Measurements from ENCODE around the gene ZNF419. TPM values are rescaled to one million over a fixed set of nuclear protein-coding genes. Genes with fewer than 3 reads are reported as not detected.

Gene ZNF419
- polyA plus RNA-seq, 1 donor (not counting 4 experiments of a cell fraction or from before 2014, with no cell fraction given): 11.9 TPM

DNA sequence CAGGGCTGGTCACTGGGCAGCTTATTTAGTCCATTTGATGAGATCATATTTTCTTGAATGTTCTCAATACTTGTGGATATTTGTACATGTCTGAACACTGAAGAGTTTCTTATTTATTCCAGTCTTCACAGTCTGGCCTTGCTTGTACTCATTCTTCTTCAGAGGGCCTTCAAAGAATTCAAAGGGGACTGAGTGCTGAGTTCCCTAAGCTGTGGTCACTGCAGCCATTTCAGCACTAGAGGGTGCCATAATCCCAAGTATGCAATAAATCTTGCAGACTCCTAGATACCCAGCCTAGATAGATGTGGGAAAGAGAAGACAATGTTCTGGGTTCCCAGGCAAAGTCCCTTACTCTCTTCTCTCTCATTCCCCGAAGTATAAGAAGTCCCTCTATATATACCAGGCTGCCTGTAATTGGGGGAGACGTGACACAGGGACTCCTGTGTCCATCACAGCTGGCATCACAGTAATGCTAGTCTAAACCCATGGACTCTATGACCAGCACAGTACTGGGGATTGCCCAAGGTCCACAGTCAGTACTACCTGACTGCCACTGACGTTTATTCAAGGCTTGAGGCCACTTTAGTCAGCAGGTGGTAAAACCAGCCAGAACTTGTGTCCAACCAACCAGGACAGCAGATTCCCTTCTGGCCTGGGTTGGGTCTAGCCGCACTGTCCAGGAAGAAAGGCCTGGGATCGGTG, 21.7 kb upstream of the ZNF419 start:
- H3K9me3 ChIP-seq (ENCODE audit: control insufficient read depth, low read depth, low read length): peaks cover 4% of the 10 kb centered on the region
- dilution Hi-C loops (cut with MboI; ENCODE audit: extremely low pct_ligation_motif_present, low sequenced_read_pairs): no loop called here
- peaks cover 0 to 3% of the 10 kb centered on the region in 2 experiments for H3K36me3 ChIP-seq (ENCODE audit: control insufficient read depth in 2 of 2, extremely low read depth in 1 of 2, insufficient read depth in 2 of 2, low read length in 2 of 2)
- TF ChIP-seq, protein P1, sequence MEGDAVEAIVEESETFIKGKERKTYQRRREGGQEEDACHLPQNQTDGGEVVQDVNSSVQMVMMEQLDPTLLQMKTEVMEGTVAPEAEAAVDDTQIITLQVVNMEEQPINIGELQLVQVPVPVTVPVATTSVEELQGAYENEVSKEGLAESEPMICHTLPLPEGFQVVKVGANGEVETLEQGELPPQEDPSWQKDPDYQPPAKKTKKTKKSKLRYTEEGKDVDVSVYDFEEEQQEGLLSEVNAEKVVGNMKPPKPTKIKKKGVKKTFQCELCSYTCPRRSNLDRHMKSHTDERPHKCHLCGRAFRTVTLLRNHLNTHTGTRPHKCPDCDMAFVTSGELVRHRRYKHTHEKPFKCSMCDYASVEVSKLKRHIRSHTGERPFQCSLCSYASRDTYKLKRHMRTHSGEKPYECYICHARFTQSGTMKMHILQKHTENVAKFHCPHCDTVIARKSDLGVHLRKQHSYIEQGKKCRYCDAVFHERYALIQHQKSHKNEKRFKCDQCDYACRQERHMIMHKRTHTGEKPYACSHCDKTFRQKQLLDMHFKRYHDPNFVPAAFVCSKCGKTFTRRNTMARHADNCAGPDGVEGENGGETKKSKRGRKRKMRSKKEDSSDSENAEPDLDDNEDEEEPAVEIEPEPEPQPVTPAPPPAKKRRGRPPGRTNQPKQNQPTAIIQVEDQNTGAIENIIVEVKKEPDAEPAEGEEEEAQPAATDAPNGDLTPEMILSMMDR (optimal IDR thresholded peaks at IDR 0.05 in 1 of 3, IDR thresholded peaks at IDR 0.05 in 1 of 3, conservative IDR thresholded peaks at IDR 0.05 in 1 of 3; ENCODE audit: extremely low read depth in 1 of 3, insufficient read depth in 2 of 3, low read length in 3 of 3): peak; percentile 58 to 69 (median 69)
- TF ChIP-seq EZH2 (IDR thresholded peaks at IDR 0.05; ENCODE audit: low read length): no peak
- FAIRE-seq (peak; percentile 73), DNase-seq (ENCODE audit: low read depth, low spot score) (peak; percentile 7)
- no peaks in the 10 kb centered on the region for H3K9me1 ChIP-seq (ENCODE audit: control insufficient read depth, extremely low read depth, insufficient read depth, low read length)
- no peaks in the 10 kb centered on the region for H4K20me1 ChIP-seq (ENCODE audit: control insufficient read depth, extremely low read depth, insufficient read depth, low read length)
- no peak overlapping the region for H2AFZ ChIP-seq (ENCODE audit: control insufficient read depth, low read length)
- no peak overlapping the region for H3K27ac ChIP-seq (ENCODE audit: control insufficient read depth, insufficient read depth, low read length)
- H3K4me3 ChIP-seq (ENCODE audit: control insufficient read depth in 2 of 3, extremely low read depth in 1 of 3, insufficient read depth in 2 of 3, low read depth in 1 of 3, low read length in 3 of 3): no peak overlapping the region
- H3K79me2 ChIP-seq (ENCODE audit: control insufficient read depth, insufficient read depth, low read length): no peaks in the 10 kb centered on the region
- no peak overlapping the region for H3K4me2 ChIP-seq (ENCODE audit: control insufficient read depth, extremely low read depth, insufficient read depth, low read depth, low read length)
- H3K4me1 ChIP-seq (ENCODE audit: control insufficient read depth, extremely low read depth, insufficient read depth, low read length): no peaks in the 10 kb centered on the region
- H3K9ac ChIP-seq (ENCODE audit: control insufficient read depth, extremely low read depth, insufficient read depth, low read length): no peak overlapping the region
- H3K27me3 ChIP-seq (ENCODE audit: control insufficient read depth, extremely low read depth, insufficient read depth, low read length): no peaks in the 10 kb centered on the region

DNA sequence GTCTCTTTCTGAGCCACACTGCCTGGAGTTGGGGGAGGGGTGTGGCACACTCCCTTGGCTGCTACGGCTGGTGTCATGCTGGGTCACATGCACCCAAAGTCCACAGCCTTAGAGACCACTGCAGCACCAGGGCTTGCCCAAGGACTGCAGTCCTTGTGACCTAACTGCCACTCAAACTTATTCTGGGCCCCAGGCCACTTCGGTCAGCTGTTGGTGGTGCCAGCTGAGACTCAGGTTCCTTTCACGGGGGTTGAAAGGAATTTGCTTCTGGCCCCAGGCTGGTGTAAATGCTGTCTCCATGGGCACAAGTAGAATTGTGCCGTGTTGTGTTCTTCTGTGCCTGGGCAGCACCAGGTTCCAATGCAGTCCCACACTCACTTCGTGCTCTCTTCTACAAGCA, 21.1 kb upstream of the ZNF419 start:
- FAIRE-seq: no peak
- dilution Hi-C loops (cut with MboI; ENCODE audit: extremely low pct_ligation_motif_present, low sequenced_read_pairs): no loop called here
- DNase-seq (ENCODE audit: low read depth, low spot score): no peak
- no peaks in the 10 kb centered on the region for H3K27me3 ChIP-seq (ENCODE audit: control insufficient read depth, extremely low read depth, insufficient read depth, low read length)
- peaks cover 0 to 3% of the 10 kb centered on the region in 2 experiments for H3K36me3 ChIP-seq (ENCODE audit: control insufficient read depth in 2 of 2, extremely low read depth in 1 of 2, insufficient read depth in 2 of 2, low read length in 2 of 2)
- no peak overlapping the region for H3K27ac ChIP-seq (ENCODE audit: control insufficient read depth, insufficient read depth, low read length)
- no peak overlapping the region for H2AFZ ChIP-seq (ENCODE audit: control insufficient read depth, low read length)
- H3K9ac ChIP-seq (ENCODE audit: control insufficient read depth, extremely low read depth, insufficient read depth, low read length): no peak overlapping the region
- H3K4me2 ChIP-seq (ENCODE audit: control insufficient read depth, extremely low read depth, insufficient read depth, low read depth, low read length): no peak overlapping the region
- peaks cover 4% of the 10 kb centered on the region for H3K9me3 ChIP-seq (ENCODE audit: control insufficient read depth, low read depth, low read length)
- no peaks in the 10 kb centered on the region for H4K20me1 ChIP-seq (ENCODE audit: control insufficient read depth, extremely low read depth, insufficient read depth, low read length)
- TF ChIP-seq, protein P1 (optimal IDR thresholded peaks at IDR 0.05 in 1 of 3, IDR thresholded peaks at IDR 0.05 in 1 of 3, conservative IDR thresholded peaks at IDR 0.05 in 1 of 3; ENCODE audit: extremely low read depth in 1 of 3, insufficient read depth in 2 of 3, low read length in 3 of 3): no peak
- TF ChIP-seq EZH2 (IDR thresholded peaks at IDR 0.05; ENCODE audit: low read length): no peak
- no peaks in the 10 kb centered on the region for H3K4me1 ChIP-seq (ENCODE audit: control insufficient read depth, extremely low read depth, insufficient read depth, low read length)
- no peaks in the 10 kb centered on the region for H3K79me2 ChIP-seq (ENCODE audit: control insufficient read depth, insufficient read depth, low read length)
- no peaks in the 10 kb centered on the region for H3K9me1 ChIP-seq (ENCODE audit: control insufficient read depth, extremely low read depth, insufficient read depth, low read length)
- no peak overlapping the region for H3K4me3 ChIP-seq (ENCODE audit: control insufficient read depth in 2 of 3, extremely low read depth in 1 of 3, insufficient read depth in 2 of 3, low read depth in 1 of 3, low read length in 3 of 3)

All from keratinocyte (primary cell).